DMS53 (cell line): Measurements from ENCODE around the gene NAT8L.
A peak's percentile ranks its signal among the peaks of the same experiment; 100 is the strongest.

Experiments used
- DNase-seq: peaks from one replicate; lab custom pipeline; 2025; lab: John Stamatoyannopoulos, UW

Gene NAT8L

DNA sequence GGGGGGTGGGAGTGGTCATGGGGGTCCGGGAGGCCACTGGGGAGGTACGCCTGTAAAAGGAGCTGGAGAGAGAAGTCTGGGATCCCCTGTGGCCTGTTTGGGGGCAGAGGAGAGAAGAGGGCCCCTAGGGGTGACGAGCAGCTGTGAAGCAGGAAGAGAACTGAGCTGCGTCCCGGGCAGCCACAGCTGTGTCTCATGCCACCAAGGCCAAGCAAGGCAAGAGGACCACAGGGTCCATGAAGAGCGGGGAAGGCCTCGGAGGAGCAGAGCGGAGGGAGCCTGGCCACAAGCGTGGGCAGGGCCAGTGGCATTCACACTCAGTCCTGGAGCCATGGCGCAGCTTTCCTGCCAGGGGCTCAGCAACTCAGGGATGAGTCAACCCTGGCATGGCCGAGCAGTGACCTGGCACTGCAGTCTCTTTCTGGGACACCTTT, 13.6 kb upstream of the NAT8L start:
- DNase-seq, result peak; percentile 58

DNA sequence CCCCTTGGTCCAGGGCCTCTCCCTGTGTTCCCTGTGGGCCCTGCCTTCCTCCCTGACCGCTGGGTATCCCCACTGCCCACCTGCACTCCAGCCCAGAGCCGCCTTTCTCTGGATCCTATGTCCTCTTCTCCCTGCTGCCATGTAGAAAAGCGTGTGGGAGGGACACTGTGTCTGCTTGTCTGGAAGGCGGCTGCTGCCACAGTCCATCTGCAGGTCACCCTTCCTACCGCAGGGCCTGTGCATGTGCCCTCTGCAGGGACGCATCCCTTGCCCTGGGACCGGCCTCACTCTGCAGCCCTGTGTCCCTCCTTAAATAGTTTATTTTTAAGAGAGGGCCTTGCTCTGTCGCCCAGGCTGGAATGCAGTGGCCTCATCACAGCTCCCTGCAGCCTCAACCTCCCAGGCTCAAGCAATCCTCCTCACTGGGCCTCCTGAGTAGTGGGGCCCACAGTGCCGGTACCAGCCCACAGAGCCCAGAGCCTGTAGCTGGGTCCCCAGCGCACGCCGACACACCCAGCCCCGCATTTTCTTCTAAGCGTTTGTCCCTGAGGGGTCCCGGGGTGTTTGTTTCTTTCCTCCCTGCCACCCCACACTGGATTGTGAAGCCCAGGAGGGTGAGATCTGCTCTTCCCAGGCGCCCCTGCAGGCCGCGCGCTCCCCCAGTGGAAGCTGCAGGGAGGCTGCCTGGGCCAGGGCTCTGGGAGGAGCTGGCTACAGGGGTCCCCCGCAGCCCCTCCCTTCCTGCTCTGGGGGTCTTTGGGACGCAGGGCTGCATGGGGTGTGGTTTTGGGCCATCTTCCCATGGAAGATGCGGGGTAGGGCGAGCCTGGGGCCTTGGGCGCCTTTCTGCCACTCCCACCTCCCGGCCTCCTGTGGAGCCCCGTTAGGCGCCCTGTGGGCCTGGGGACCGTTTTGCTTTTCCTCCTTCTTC, 12.8 kb upstream of the NAT8L start:
- DNase-seq, result peak; percentile 58

DNA sequence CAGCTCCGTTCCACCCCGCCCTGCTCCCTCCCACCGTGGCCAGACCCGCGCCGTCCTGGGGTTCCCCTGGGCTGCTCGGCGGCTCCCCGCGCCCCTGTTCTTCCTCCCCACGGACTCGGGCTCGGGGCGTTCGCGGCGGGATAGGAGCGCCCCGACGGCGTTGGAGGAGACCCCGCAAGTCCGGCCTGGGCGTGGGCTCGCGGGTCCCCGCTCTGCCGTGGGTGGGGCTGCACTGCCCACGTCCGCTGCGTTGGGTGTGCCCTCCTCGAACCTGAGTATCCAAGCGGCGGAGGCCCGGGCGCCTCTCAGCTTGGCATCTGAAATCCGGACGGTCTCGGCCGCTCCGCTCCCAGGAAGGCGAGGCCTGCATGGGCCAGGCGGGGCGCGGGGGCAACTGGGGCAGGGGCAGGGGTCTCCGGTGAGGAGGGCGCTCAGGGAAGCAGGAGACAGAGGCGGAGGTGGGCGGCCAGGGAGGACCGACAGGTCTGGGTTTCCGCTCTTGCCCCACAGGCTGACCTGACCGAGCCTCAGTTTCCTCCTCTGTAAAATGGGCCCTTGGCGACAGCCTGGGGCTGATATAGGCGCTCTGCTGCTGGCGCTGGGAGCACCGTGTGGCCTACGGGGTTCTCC, 12.0 kb upstream of the NAT8L start:
- DNase-seq, result no peak

DNA sequence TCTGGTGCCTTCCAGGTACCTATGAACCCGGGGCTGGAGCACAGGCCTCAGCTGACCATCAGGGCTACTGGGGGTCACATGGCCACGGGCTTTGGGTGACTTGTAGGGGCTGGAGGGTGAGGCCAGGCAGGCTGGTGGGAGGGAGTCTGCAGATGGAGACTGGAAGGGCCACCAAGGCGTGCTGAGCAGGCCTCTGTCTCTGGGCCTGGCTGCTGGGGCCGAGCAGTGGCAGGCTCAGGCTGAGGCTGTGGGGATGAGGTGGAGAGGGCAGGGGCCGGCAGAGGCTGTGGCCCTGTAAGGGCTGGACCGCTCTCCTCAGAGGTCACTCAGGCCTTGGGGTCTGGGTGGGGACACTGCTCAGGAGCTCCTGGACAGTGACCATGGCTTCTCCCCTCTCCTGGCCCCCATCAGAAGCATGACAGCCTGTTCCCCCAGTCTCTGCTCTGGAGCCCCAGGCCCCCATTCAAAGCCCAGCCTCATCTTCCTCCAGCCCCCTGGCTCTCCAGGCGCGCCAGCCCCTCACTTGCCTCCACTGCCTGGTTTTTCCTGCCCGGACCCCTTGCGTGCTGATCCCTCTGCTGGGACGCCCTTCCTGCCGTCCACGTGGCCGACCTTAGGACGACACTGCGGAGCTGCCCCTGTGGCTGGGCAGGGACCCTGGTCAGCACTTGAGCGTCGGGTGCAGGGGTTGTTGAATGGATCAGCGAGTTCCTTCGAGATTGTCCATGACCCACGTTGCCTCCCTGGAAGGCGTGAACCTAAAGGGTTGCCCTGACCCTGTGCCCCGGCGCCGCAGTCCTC, 11.1 kb upstream of the NAT8L start:
- DNase-seq, result no peak

DNA sequence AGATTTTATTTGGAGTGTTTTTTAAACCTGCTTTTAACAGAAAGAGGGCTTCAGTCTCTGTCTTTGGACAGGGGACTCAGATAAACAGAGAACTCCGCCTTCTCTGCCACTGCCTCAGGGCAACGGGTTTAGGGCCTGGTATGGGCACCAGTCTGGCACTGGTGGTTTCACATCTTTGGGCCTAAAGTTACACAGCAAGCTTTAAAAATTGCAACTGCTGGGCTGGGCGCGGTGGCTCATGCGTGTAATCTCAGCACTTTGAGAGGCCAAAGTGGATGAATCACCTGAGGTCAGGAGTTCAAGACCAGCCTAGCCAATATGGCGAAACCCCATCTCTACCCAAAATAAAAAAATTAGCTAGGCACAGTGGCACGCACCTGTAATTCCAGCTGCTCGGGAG, 10.3 kb upstream of the NAT8L start:
- DNase-seq, result no peak

DNA sequence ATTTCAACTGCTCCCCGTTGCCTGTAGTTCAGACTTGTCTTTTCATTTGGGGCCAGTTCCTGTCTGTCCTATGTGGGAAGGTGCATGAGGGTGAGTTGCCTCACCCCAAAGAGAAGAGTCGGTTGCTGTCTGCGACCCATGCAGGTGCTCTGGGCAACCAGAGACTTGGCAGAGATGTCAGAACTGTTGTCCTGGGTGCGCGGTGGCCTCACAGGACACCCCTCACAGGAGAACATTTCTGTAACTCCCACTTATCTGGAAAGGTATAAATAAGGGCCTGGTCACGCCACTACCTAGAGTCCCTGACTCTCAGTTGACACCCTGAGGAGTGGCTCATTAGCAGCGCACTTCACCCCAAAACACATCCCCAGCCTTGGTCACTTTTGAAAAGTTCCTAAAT, 9.7 kb upstream of the NAT8L start:
- DNase-seq, result no peak

DNA sequence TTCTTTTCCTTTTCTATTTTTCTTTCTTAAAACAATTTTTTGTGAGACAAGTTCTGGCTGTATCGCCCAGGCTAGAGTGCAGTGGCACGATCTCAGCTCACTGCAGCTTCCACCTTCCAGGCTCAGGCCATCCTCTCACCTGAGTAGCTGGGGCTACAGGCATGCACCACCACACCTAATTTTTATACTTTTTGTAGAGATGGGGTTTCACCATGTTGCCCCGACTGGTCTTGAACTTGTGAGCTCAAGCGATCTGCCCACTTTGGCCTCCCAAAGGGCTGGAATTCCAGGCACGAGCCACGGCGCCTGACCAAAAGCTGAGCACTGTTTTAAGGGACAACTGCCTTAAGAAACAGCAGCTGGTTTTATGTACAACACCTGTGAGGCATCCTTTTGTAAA, 9.3 kb upstream of the NAT8L start:
- DNase-seq, result no peak

DNA sequence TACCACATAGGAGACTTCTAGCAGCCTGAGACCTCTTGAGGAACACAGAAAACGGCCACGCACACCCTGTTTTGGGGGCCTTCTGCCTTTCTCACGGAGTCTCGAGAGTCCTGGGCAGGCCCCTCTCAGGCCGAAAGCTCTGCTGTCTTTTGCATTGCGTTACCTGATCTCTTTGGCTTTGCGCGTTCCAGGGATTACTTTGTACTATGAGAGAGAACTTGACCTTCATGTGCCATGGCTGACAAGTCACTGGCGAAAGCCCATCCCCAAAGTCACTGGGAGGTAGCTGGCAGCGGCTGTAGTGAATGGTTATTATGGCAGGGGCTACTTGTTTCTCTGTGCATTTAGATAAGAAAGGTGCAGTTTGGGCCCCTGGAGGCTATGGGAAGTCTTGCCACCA, 8.0 kb upstream of the NAT8L start:
- no peak for DNase-seq

DNA sequence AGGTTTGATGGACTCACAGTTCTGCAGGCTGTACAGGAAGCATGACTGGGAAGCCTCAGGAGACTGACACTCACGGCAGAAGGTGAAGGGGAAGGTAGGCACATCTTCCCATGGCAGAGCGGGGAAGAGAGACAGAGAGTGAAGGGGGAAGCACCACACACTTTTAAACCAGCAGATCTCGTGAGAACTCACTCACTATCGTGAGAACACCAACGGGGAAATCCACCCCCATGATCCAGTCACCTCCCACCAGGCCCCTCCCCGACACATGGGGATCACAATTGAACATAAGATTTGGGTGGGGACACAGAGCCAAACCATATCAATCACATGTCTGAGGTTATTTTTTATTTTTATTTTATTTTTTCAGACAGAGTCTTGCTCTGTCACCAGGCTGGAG, 4.9 kb upstream of the NAT8L start:
- DNase-seq, result no peak

DNA sequence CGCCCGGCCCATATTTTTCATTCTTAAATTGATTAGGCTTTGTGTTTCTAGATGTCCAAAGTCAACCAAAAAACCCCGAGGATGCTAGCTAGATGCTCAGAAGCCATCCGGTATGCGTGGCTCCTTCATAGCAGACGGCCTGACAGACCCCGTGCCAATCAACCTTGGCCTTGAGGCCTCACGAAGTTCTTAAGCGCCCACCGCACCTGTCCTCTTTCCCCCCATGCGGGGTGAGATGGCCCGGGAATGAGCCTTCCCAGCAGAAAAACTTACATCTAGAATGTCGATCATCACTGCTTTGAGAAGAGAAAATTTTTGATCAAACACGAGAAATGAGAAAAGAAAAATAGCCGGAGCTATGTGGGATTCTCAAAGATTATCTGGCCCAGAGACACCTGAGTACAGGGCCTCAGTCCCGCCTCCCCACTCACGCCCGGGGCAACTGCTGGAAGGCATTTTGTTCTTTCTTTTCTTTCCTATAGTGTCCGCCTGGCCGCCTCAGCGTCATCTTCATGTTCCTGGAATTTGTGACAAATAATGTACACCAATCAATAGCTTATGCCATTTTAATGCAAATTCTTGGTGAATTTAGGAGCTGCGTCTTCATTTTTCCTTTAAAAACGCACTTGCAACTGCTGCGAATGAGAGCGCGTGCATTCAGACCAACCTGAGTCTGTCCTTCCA, 1.6 kb upstream of the NAT8L start:
- DNase-seq, result no peak

DNA sequence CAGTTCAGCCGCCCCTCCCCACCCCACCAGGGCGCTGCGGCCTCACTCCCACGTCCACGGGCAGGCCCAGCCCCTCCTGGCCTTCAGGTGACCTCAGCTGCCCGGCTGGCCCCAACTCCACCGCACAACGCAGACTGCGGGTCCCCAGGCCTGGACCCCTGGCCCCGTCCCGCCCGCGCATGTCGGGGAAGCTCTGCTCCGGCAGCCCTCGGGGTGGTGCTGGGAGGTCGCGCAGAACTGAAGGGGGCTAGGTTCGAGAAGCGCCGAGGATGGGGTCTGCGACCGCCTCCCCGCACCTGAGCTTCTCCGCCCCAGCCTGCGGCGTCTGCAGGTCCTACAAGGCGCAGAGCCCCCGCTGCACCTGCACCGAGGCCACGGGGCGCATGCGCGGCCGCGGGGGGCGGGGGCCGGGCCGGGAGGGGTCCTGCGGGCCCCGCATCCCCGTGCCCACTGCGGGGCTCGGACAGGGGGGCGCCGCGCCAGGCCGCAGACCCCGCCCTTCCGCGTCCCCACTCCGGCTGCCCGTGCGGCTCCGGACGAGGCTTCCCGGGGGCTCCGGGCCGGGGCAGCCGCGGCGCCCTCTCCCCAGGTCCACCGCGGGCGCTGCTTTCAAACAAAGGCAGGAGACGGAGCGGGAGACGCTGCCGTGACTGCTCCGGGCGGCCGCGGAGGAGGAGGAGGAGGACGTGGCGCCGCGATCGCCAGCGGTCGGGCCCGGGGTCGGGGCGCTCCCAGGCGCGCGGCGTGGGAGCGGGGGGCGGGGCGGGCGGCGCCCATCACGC, 672 bp upstream of the NAT8L start:
- DNase-seq, result peak; percentile 82

DNA sequence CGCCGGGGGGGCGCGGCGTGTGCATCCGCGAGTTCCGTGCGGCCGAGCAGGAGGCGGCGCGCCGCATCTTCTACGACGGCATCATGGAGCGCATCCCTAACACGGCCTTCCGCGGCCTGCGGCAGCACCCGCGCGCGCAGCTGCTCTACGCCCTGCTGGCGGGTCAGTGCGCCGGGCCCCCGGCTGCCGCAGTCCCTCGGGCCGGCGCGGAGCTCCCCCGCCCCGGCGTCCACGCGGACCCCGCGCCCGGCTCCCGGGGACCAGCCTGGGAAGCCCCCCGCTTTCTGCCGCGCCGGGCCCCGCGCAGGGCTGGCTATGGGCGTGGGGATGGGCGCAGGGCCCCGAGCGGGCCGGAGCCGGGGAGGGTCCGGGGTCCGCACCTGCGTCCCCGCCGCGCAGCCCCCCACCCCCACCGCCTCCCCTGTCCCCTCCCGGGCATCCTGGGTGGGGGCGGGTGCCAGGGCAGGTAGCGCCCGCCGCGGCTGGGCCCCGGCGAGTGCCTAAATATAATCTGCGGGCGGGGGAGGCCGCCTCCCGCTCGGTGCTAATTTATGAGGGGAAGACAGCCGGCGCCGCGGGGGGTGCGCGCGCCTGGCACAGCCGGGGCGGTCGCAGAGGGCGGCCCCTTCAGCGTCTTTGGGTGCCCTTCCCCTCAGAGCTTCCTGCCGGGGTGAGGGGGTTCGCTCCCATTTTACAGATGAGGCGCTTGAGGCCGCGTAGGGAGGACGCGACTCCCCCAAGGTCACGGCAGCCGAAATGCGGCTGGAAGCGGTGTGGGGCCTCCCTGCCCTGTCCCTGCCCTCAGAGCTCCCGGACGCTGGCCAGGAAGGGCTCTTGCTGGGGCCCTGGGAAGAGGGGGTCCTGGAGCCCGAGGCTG, 837 bp downstream of the NAT8L start:
- peak; percentile 86 for DNase-seq

DNA sequence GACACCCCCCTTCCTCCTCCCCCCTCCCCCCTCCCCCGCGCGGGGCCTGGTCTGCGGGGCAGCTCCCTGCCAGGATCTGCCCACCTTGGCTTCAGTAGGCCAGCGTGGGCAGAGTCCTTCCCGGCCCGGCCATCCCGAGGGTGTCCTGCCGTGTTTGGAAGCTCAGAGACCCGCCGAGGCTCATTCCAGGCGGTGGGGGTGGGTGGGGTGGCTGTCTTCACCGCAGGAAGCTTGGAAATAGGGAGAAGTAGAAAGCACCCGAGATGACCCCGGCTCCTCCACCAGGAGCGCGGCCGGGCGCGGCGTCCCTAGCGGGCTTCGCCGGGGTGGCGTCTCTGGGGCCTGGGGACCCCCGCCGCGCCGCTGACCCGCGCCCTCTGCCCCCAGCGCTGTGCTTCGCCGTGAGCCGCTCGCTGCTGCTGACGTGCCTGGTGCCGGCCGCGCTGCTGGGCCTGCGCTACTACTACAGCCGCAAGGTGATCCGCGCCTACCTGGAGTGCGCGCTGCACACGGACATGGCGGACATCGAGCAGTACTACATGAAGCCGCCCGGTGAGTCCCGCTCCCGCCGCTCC, 1.6 kb downstream of the NAT8L start:
- peak; percentile 94 for DNase-seq

DNA sequence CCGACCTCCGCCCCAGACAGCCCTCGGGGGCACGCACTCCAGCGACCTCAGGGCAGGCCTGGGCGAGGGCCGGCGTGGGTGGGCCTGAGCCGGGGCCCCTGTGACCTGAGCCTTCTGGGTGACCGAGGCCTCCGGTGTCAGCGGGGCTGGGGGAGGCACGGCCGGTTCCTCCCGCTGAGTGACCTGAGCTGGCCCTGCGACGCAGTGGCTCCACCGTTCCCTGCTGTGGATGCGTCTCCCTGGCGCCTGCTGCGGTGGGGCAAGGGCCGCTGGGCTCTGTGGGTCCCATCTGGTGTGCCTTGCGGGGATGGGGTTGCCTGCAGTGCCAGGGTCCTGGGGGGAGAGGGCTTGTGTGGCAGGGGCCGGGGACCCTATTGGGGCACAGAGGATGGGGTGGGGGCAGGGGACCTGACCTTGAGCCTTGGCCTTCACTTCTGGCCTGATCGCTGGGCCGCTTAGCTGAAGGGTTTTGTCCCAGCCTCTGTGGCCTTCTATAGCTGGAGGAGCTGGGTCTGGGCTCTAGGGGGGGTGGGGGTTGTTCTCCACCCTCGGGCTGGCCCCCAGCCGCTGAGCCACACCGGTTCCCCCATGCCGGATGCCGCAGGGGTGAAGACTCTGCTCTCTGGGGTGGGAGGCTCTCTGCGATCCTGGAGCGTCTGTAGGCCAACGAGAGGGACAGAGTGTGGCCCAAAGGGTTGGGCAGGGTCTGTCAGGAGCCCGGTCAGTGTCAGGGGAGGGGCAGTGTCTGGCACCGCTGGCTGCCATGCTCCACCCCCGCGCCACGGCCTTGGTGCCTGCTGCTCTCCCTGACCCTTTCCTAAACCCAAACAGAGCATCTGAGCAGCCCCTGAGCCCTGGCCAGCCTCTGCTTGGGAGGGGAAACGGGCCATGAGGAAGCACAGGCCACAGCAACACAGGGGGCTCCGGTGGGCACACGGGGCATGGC, 2.3 kb downstream of the NAT8L start:
- peak; percentile 80 for DNase-seq

DNA sequence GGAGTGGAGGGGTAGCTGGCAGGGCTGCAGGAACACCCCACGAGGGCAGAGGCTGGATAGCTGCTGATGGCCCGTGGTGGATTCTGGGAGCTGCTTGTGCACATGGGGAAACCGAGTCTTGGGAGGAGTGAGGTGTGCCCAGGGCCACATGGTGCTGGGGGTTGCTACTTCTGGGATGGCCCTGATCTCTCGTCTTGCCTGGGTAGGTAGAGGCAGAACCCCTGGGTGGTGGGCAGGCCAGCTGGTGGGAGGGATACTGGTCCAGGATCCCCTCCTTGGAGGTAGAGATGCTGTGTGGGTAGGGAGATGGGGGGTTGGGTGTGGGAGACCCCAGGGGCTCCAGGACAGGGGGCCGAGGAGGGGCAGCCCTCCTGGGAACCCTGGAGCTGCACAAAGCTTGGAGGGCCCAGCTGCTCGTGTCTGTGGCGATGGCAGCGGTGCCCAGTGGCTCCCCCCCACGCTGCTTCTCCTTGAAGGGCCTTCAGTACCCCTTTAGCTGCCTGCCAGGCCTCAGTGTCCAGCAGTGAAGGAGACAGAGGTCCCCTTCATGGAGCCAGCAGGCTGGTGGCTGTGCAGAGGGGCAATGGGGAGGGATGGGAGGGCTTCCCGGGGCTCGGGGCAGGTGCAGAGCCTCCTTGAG, 3.2 kb downstream of the NAT8L start:
- DNase-seq, result no peak

DNA sequence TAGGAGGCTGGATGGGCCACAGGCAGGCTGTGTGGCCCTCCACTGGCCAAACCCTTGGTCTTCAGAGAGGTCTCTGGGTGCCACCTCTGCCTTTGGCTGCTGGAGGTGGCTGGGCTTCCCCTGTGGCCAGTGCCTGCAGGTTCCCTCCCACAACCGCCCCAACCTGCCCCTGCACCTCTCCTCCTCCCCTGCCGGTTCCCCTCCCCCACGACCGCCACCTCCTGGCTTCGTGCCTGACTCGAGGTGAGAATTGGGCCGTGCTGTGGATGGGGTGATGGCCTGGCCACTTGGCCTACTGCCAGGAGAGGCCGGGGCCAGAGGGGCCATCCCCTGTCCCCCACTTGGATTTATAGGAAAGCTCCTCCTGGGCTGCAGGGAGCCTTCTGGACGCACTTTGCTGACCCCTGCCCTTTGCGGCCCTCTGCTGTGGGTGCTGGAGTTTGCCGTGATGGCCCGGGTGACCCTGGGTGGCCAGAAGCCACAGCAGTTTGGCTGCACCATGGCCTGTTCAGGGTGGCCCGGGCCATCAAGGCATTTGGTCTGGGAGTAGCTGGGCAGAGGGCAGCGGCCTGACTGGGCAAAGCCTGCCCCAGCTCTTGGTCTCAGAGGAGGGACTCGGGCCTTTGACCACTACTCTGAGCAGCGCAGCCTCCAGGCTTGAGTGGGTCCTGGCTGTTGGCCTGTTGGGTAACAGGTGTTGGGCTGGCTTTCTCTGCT, 3.8 kb downstream of the NAT8L start:
- DNase-seq, result peak; percentile 40

DNA sequence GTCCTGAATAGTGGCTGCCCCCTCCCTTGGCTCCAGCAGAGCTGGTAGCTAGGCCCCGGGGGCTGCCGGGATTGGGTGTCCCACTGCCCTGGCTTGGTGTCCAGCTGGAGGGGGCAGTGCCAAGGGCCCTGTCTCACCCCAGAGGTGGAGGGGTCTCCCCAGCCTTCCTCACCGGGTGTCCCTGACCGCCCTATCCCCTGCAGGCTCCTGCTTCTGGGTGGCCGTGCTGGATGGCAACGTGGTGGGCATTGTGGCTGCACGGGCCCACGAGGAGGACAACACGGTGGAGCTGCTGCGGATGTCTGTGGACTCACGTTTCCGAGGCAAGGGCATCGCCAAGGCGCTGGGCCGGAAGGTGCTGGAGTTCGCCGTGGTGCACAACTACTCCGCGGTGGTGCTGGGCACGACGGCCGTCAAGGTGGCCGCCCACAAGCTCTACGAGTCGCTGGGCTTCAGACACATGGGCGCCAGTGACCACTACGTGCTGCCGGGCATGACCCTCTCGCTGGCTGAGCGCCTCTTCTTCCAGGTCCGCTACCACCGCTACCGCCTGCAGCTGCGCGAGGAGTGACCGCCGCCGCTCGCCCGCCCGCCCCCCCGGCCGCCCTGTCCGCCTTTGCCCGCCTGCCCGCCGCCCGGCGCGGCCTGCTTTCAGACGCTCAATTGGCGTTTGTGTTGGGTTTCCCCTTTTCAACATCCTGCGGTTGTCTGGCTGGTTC, 4.6 kb downstream of the NAT8L start:
- no peak for DNase-seq
